GM18870 (cell line): Measurements from ENCODE around the gene BMPR1A.
A peak's percentile ranks its signal among the peaks of the same experiment; 100 is the strongest.

Source experiments
- ATAC-seq: cut with Tn5 transposase; IDR thresholded peaks from one replicate; pipeline ENCODE4 v1.9.1; 2021; ENCODE audit warnings: moderate library complexity; ENCODE audit not compliant: unreplicated experiment

BMPR1A gene

GRCh38 chr10:86953747-86954680, 197.6 kb downstream of the BMPR1A start:
- ATAC-seq, result no peak

- no peak for ATAC-seq
These were observed 198.5 kb downstream of the BMPR1A start for GRCh38 chr10:86954681-86955500.

DNA sequence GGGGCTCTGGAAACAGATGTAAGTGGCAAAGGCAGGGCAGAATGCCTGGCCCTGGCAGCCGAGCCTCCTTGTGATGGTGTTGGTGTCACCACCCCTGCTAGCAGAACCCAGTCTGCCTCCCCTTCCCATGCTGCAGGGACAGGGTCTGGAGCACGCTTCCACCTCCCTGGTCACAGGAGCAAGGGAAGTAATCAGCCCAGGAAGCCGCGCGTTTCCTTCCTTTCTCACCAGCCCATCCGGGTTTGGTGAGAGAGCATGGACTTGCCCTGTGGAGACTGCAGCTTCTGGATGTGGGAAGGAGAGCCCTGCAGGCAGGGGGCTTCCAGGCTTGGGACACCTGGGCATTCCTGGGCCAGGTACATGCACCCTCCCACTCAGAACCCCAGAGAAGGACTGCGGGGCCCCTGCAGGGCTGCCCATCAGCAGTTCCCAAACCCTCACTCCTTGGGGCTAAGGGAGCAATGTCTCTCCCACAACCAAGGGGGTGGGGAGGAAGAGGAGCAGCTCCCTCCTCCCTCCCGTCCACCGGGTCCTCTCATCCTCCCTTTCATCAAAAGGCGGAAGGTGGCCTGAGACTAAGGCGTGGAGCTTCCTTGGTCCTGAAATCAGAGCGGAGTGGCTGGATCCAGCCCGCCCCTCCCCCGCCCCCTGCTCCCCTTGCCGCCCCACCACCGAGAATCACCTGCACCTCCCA, 199.2 kb downstream of the BMPR1A start:
- ATAC-seq, result no peak

DNA sequence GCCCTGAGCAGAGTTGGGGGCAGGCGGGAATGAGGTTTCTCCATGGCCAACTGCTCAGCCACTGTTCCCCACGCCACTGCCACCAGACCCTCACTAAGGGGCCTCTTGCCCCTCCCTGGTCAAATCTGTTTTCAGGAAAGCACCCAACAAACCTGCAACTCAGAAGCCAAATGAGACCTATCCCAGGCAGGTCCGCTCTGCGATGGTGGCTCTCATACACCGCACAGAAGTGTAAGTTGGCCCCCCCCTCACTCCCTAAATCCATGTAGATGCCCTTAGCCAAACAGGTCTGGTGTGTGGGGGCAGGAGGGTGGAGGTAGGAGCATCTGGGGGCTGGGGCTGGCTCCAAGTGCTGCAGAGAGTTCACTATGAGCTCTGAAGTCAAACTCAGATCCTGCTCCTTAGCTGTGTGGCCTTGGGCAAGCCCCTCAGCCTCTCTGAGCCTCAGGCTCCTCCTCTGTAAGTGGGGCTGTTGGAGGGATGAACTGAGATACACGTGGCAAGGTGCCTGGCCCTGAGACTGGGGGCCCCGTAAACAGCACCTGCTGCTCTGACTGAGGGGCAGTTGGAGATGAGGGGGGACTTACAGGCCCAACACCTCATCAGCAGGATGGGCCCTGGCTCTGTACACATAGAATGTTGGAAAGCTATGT, 199.9 kb downstream of the BMPR1A start:
- no peak for ATAC-seq

GRCh38 chr10:86956848-86957448, 200.5 kb downstream of the BMPR1A start:
- ATAC-seq, result no peak

DNA sequence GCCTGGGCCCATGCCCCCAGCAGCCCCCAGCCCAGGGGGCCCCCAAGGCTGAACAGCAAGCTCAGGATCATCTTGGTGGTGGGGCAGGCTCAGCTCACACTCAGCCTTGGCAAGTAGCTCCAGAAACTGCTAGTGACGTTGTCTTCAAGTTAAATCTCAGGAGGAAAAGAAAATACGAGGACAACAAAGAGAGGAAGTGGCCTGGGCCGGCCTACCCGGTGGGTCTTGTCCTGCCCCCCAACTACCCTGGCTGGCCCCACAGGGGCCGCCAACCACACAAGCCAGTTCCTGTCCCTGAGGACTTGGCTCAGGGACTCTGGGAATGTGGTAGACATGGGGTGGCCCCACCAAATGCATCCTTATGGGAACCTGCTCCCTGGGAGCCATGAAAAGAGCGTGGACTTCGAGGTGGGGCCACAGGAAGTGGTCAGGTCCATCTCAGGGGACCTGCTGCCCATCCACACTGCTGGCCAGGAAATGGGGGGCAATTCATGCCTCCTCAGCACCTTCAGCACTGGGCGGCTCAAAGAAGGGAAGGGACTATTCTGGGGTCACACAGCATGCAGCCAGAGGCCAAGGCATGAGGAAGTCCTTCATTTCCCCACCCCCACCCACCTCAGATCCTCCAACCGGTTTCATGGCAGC, 201.2 kb downstream of the BMPR1A start, which contains the start of gene MMRN2:
TSS of gene MMRN2 (minus strand) at position 145 of the 645 bp plus-strand sequence. CDS start at position 71, 74 bp downstream.
- ATAC-seq, result no peak

GRCh38 chr10:86958116-86958900, 201.9 kb downstream of the BMPR1A start, which contains the start of gene SNCG:
Gene SNCG, plus strand, starts transcription at chr10:86958599. Its CDS starts 99 bp downstream, at chr10:86958698.
- no peak for ATAC-seq

DNA sequence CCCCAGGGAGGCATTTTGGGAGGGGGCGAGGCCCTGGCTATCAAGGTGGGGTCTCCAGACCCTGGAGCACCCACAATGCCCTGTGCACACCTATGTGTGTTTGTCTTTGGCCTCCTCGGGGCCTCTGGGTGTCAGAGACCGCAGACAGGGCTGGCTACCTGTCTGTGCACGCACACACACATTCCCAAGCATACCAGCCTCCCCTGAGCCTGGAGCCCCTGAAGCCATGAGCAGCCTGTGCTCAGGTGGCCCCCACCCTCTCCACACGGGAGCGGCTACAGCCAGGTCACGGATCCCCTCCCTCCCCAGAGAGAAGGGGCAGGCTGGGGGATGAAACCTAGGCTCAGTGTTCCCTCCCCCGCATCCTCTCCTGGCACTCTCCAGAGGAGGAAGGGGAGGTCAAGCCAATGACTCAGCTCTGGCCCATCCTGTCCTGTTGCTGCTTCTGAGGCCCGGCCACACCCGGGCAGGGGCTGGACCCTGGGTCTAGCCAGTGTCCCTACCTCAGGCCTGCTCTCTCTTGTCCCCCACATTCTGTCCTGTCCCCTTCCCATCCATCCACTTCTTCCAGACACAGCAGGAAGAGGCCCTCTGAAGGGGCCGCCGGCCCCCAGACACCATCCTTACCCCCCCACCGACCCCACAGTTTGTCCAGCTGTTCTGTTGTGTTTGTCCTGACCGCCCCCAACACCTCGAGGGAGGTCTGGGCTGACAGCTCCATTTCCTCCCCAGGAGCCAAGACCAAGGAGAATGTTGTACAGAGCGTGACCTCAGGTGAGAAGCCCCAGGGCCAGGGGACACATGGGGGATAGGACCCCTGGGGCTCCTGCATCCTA, 202.7 kb downstream of the BMPR1A start:
- no peak for ATAC-seq

GRCh38 chr10:86959737-86960002, 203.3 kb downstream of the BMPR1A start:
- ATAC-seq, result no peak

- ATAC-seq, result peak; percentile 70
These were observed 203.8 kb downstream of the BMPR1A start for GRCh38 chr10:86960003-86960862.

GRCh38 chr10:86960863-86961434, 204.5 kb downstream of the BMPR1A start:
- no peak for ATAC-seq

GRCh38 chr10:86961481-86962091, 205.2 kb downstream of the BMPR1A start:
- ATAC-seq, result no peak

- no peak for ATAC-seq
These were observed 205.9 kb downstream of the BMPR1A start for GRCh38 chr10:86962136-86962980.

DNA sequence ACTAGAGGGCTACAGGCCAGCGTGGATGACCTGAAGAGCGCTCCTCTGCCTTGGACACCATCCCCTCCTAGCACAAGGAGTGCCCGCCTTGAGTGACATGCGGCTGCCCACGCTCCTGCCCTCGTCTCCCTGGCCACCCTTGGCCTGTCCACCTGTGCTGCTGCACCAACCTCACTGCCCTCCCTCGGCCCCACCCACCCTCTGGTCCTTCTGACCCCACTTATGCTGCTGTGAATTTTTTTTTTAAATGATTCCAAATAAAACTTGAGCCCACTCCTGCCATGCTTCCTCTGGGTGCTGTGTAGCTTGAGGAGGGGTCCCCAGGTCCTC, 206.5 kb downstream of the BMPR1A start:
- no peak for ATAC-seq

DNA sequence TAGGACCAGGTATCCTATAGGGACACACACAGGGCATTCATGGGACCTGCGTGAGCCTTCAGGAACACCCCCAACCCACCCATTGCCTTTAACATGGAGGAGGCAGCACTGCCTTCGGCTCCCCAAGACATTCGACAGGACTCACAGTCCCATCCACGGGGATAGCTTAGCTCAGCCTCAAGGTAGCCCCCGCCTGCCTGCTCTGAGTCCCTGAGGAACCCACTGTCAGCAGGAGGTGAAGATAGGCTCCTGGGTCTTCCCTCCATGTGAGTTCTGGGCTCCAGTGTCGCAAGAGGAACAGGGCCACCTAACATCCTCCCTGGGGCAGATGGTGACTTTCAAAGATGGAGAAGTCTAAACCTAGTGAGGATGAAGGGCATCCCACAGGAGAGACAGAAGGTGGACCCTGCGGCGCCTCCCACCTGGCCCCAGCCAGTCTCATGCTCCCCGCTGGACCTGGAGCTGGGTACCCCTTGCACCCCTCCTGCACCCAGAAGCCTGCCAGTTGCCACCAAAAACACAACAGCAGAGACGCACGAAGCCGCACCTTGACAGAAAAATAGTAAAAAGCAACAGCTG, 207.0 kb downstream of the BMPR1A start:
- ATAC-seq, result no peak
